ENCODE results near the gene CREBRF.

DNA sequence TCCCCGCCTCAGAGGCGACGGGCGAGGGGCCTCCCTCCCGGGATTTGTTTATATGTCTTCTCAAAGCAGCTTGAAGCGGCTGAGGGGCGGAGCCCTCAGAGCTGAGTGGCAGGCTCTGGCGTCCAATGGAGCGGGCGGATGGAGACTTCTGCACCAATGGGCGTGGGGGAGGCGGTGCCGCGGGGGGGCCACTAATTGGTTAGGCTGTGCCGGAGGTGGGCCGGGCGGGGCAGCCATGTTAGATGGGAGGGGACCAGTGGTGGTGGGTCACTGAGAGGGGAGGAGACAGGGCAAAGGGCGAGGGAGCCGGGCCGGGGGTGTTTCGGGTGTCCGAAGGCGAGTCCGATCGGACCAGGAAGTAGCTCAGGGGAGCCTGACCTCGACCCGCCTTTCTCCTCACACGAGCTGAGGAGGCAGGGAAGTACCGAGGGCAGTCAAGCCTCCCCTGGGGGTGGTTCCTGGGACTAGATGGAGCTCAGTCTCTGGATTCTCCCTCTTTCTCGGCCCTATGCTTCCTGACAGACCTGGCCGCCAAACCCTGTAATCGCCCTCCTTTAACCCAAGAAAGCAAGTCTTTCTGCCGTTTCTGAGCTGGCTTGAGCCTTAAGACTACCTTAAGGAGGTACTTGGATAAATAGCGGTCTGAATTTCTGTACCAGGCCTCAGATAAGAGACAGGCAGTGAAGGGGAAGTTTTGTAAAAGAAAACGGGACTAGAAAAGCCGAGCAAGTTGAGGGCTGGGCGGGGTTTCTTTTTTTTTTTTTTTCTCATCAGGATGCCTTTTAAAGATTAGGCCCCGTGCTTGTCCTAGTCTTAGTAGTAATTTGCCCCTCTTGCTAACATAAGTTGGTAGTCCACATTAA is 1.1 kb downstream of the CREBRF start:
- TF ChIP-seq, protein P1, sequence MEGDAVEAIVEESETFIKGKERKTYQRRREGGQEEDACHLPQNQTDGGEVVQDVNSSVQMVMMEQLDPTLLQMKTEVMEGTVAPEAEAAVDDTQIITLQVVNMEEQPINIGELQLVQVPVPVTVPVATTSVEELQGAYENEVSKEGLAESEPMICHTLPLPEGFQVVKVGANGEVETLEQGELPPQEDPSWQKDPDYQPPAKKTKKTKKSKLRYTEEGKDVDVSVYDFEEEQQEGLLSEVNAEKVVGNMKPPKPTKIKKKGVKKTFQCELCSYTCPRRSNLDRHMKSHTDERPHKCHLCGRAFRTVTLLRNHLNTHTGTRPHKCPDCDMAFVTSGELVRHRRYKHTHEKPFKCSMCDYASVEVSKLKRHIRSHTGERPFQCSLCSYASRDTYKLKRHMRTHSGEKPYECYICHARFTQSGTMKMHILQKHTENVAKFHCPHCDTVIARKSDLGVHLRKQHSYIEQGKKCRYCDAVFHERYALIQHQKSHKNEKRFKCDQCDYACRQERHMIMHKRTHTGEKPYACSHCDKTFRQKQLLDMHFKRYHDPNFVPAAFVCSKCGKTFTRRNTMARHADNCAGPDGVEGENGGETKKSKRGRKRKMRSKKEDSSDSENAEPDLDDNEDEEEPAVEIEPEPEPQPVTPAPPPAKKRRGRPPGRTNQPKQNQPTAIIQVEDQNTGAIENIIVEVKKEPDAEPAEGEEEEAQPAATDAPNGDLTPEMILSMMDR (IDR thresholded peaks at IDR 0.05; ENCODE audit: insufficient read depth, low read length) = no peak
- TF ChIP-seq POLR2AphosphoS5 (IDR thresholded peaks at IDR 0.05; ENCODE audit: low read depth) (no peak), GABPA (IDR thresholded peaks at IDR 0.05; ENCODE audit: low read depth) (peak; percentile 51; the same call in 1 of the 2 replicates), SPI1 (IDR thresholded peaks at IDR 0.05; ENCODE audit: borderline replicate concordance, low read depth) (no peak)

Data from HL-60 (cell line).